Measurements from ENCODE around the gene PDCL2. TPM values are rescaled to one million over a fixed set of nuclear protein-coding genes. Genes with fewer than 3 reads are reported as not detected.

PDCL2 gene
- total and polyA plus RNA-seq, 10 of the 15 experiments (the other 5 are each of a cell fraction or from before 2014, with no cell fraction given) = not detected

- no peak; a peak in 1 of 4 replicates for TF ChIP-seq EP300 (IDR thresholded peaks at IDR 0.05; ENCODE audit: borderline replicate concordance in 1 of 2, control insufficient read depth in 1 of 2, low read depth in 2 of 2, low read length in 2 of 2)
- TF ChIP-seq RB1 (IDR thresholded peaks at IDR 0.05; ENCODE audit: borderline replicate concordance) = peak; percentile 89; the same call in 1 of the 2 replicates
- TF ChIP-seq IKZF2 (IDR thresholded peaks at IDR 0.05) = peak; percentile 41 to 54; a peak in 3 of 4 replicates
- TF ChIP-seq MXI1 (IDR thresholded peaks at IDR 0.05; ENCODE audit: low read depth, low read length) = no peak; the same call in 1 of the 2 replicates
- TF ChIP-seq, protein P1, sequence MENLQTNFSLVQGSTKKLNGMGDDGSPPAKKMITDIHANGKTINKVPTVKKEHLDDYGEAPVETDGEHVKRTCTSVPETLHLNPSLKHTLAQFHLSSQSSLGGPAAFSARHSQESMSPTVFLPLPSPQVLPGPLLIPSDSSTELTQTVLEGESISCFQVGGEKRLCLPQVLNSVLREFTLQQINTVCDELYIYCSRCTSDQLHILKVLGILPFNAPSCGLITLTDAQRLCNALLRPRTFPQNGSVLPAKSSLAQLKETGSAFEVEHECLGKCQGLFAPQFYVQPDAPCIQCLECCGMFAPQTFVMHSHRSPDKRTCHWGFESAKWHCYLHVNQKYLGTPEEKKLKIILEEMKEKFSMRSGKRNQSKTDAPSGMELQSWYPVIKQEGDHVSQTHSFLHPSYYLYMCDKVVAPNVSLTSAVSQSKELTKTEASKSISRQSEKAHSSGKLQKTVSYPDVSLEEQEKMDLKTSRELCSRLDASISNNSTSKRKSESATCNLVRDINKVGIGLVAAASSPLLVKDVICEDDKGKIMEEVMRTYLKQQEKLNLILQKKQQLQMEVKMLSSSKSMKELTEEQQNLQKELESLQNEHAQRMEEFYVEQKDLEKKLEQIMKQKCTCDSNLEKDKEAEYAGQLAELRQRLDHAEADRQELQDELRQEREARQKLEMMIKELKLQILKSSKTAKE (IDR thresholded peaks at IDR 0.05; ENCODE audit: low read depth, poor library complexity, severe bottlenecking) = no peak
- peak; percentile 29 for TF ChIP-seq SP1 (IDR thresholded peaks at IDR 0.05; ENCODE audit: low read depth, low read length)
- TF ChIP-seq, protein P2, sequence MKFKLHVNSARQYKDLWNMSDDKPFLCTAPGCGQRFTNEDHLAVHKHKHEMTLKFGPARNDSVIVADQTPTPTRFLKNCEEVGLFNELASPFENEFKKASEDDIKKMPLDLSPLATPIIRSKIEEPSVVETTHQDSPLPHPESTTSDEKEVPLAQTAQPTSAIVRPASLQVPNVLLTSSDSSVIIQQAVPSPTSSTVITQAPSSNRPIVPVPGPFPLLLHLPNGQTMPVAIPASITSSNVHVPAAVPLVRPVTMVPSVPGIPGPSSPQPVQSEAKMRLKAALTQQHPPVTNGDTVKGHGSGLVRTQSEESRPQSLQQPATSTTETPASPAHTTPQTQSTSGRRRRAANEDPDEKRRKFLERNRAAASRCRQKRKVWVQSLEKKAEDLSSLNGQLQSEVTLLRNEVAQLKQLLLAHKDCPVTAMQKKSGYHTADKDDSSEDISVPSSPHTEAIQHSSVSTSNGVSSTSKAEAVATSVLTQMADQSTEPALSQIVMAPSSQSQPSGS (IDR thresholded peaks at IDR 0.05; ENCODE audit: low read length) = no peak
- 0 out of 2 replicates have a peak, but pooled peaks have one; percentile 26 for TF ChIP-seq RELB (IDR thresholded peaks at IDR 0.05; ENCODE audit: low read depth)
- TF ChIP-seq KLF5 (IDR thresholded peaks at IDR 0.05; ENCODE audit: partially characterized antibody) = peak; percentile 45
- peak; percentile 74 for TF ChIP-seq POLR2A (IDR thresholded peaks at IDR 0.05; ENCODE audit: low read depth, low read length)
- TF ChIP-seq FOXK2 (IDR thresholded peaks at IDR 0.05) = no peak
- 0 out of 2 replicates have a peak, but pooled peaks have one; percentile 44 for TF ChIP-seq MLLT1 (IDR thresholded peaks at IDR 0.05)
- TF ChIP-seq ZNF217 (IDR thresholded peaks at IDR 0.05) = peak; percentile 39; the same call in 1 of the 2 replicates
- peak; percentile 86 for TF ChIP-seq IKZF1 (conservative IDR thresholded peaks at IDR 0.05)
- no peak for TF ChIP-seq NFYA (IDR thresholded peaks at IDR 0.05; ENCODE audit: borderline replicate concordance, low read depth, low read length)
- TF ChIP-seq MTA3 (IDR thresholded peaks at IDR 0.05; ENCODE audit: borderline replicate concordance, low read length) = 0 out of 2 replicates have a peak, but pooled peaks have one; percentile 16
- TF ChIP-seq POLR2AphosphoS5 (IDR thresholded peaks at IDR 0.05; ENCODE audit: low read length) = peak; percentile 81
- TF ChIP-seq LARP7 (IDR thresholded peaks at IDR 0.05) = peak; percentile 92
- TF ChIP-seq E4F1 (IDR thresholded peaks at IDR 0.05; ENCODE audit: borderline replicate concordance, partially characterized antibody) = no peak
- no peak for TF ChIP-seq ETV6 (conservative IDR thresholded peaks at IDR 0.05 in 1 of 2, IDR thresholded peaks at IDR 0.05 in 1 of 2; ENCODE audit: borderline replicate concordance in 1 of 2, low read depth in 1 of 2)
Measured at GRCh38 chr4:55545641-55546505, 46.2 kb downstream of the PDCL2 start (continued).
